Limb (tissue), 2 donors: ENCODE measurements around the gene POLD4.

Experiments used
- DNase-seq, 2 donors: peaks; one replicate each; pipeline ENCODE4 v3.0.0-alpha.2; 2016; ENCODE audit errors: extremely low spot score in 2 of 2

Gene POLD4

DNA sequence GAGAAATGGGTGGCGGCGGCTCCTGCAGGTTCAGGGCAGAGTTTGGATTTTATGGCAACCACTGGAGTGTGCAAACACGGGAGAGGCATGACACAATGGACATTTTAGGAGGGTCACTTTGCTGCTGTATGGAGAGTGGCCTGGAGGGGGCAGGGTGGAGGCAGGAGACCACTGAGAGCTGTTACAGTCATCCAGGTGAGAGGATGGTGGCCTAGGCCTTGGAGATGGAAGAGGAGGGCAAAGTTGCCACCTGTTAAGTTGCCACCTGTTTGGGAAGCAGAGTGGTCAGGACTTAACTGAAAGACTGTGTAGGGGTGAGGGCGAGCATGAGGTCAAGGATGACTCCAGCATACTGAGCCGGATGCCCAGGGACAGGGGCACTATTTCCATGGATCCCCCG is 36.1 kb upstream of the POLD4 start:
- no peak for DNase-seq

DNA sequence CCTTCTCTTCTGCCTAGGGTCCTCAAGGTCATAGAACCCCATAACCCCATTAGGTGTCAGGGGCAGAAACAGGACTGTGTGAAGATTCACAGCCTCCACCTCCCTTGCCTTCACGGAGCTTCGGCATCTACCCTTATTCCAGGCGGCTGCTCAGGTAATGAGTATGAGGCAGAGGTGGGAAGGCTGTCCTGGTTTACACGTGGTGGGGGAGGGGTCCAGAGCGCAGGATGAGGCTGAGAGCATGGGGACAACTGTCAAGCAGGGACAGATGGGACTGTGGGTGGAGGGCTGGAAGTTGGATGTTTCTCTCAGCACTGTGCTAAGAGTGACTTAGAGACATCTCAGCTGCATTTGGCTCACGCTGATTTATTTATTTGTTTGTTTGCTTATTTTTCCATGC is 34.2 kb upstream of the POLD4 start:
- DNase-seq: no peak

DNA sequence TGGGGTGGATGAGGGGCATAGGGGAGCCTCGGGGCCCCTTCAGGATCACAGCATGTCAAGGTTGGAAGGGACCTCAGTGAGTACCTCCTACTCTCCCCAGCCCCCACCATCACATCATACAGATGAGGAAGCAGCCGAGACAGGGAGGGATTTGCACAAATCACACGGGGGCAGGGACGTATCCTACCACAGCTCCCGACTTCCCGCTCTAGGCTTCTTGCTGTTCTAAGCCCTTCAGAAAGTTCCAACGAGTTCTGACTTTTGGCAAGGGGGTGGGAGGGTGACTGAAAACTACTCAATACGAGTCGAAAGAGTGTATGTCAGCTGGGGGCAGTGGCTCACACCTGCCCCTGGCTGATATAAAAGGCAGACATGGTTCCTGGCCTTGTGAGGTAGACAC is 33.7 kb upstream of the POLD4 start:
- DNase-seq: no peak

DNA sequence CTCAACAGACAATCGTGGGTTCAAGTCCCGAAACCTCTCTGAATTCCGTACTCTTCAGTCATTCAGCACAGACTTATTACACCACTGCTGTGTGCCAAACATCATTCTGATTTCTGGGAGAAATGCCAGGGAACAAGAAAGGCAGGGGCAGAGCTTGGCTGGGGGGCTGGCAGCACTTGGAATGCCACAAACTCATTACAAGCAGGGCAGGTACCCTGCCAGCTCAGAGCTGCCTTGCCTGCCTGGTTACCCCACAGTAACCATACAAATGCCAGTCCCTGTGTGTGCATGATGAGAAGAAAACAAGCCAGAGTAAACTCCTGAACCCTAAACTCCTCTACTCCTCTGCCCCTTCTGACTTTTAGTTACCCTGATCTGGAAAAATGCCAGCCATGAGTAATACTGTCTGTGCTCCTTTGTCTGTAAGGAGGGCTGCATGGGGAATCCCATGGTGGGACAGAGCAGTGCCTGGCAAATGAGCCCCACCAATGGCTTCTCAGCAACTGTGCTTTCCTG is 31.6 kb upstream of the POLD4 start:
- DNase-seq: no peak

DNA sequence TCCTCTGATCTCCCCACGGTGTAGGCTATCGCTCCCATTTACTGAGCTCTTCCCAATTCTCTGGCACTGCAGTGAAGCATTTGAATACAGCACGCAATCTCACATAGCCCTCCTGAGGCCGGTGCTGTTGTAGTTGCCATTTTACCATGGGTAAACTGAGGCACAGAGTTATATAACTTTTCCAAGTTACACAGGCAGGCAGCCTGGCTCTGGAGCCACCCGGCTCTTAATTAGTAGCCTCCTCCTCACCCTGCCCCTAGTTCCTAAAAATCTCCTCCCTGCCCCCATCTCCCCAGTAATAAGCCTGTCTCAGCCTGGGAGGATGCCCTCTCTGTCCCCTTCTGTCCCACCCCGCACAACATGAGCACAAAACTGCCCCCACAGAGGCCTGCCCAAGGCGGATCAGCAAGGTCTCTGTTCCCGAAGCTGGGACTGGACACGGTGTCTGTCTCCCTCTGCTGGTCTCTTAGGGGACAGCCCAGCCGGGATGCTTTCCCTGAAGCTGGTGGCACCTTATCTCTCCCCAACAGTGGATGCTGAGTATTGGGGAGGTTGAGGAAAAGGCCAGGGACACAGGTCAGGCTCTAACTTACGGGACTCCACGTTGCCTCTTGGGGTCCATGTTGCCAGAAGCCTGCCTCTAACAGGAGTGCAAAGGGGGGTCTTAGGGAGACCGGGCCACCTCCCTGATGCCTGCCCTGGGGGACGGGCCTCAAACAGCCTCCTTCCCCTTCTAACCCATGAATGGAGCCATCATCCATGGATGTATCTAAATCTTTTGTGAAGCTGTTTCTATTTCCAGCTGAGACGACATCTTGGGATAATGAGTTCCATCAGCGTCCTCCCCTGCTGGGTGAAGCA is 29.2 kb upstream of the POLD4 start:
- peak; percentile 74 to 87 for DNase-seq

DNA sequence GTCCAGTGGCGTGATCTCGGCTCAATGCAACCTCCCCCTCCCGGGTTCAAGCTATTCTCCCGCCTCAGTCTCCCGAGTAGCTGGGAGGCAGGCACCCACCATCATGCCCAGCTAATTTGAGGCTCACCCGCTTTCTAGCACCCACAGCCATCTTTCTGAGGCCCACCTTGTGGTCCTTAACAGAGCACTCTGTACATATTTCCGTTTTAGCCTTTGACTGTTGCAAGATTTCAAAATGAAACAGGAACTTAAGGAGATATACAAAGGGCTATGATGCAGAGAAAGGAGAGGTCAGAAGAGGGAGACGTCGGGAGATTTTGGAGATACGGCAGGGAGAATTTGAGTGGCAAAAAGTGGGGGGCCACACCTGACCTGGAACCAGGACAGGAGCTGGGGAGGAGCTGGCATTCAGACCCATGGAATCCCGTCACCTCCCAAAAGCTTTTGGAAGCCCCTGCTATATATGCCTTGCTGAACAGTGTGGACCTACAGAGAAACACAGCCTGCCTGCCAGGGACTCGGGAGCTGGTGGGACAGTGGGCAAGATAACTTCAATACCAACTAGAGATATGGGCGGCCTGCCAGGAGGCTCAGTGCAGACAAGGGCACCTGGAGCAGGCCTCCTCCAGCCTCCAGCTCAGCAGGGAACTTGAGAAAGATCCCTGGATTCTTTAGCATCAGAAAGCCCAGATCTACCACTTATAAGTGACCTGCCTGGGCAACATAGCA is 28.1 kb upstream of the POLD4 start:
- DNase-seq: no peak

DNA sequence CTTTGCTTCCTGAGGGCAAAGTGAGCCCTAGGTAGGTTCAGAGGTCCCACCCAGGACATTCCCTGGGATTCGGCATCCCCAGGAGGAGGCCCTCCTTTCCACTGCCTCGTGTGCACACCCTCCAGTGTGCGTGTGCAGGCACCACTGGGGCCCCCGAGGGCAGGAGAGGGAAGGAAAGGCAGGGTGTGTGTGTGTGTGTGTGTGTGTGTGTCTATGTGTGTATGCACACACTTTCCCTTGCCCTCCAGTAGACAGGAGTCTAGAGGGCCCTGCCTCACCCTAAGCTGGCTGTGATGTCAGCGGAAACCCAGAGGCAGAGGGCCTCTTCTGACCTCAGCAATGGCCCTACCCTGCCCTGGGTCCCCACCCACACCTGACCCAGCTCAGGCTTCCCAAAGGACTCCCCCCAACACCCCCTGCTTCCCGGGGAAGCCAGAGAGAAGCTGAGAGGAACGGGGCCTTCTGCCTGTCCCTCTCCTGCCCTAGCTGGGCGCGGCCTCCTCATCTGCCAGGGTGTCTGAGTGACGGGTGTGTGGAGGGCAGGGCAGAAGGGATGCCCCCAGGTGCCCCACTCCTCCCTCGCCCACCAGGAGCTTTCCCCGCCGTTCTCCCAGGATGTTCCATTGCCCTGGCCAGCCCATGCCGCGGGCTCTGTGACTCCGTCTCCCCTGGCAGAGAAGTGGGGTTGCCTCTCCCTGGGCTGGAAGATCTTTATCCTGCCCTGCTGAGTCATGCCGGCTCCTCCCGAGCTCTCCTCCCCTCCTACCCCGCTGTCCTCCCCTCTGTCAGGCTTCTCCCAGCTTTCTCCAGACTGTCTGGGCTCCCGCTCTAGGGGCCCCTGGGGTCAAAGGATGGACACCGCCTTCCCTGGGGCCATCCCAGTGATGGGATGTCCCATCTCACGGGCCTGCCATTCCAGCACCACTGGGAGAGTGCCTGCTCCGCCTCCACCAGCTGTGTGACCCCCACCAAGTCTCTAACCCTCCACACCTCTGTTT is 26.0 kb upstream of the POLD4 start:
- peak in 1 of 2 donors; percentile 25 for DNase-seq

DNA sequence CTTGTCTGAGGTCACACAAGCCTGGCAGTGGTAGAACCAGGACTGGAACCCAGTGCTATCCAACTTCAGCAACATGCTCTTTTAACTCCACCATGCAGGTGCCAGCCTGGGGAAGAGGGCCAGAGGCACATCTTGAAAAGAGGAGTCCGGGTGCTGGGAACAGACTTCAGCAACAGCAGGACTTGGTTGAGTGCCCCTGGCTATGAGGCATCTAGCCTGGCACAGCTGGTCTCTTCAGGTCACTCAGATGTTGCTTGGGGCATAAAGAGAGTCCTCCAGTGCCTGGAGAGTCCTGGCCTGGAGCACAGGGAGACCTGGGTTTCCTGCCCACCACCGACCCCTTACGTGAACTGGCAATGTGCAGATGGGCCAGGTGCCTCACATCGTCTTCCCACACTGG is 25.2 kb upstream of the POLD4 start:
- DNase-seq: no peak

DNA sequence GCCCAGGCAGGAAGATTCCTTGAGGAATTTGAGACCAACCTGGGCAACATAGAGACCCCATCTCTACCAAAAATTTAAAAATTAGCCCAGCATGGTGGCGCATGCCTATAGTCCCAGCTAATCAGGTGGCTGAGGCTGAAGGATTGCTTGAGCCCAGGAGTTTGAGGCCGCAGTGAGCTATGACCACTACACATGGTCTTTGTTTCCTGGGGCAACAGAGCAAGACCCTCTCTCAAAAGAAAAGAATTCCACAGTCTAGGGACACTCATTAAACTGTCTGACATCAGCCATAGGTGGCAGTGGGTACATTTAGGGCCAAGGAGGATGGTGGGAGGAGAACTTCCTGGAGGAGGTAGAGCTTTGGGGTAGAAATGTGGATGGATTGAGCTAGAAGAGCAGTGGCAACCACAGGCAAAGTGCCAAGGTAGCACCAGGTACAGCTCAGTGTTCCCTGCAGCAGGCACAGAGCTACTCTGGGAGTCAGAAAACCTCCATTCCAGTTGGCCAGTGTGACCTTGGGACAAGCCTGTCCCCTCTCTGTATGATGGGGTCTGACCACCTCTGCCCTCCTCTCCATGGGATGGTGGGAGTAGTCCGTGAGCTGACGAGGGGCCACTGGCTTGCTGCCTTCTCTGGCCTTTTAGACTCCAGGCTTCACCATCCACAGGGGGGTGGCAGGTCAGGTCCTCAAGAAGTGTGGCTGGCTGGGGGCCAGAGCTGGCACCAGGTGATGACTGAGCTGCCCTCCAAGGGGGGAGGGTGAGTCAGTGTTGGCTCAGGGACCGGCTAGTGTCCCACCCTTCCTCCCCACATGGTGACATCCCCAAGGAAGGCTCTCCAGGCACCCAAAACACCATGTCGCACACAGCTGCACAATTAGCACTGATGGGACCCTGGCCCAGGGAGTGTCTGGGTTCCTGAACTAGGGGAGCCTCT is 23.8 kb upstream of the POLD4 start:
- no peak for DNase-seq

DNA sequence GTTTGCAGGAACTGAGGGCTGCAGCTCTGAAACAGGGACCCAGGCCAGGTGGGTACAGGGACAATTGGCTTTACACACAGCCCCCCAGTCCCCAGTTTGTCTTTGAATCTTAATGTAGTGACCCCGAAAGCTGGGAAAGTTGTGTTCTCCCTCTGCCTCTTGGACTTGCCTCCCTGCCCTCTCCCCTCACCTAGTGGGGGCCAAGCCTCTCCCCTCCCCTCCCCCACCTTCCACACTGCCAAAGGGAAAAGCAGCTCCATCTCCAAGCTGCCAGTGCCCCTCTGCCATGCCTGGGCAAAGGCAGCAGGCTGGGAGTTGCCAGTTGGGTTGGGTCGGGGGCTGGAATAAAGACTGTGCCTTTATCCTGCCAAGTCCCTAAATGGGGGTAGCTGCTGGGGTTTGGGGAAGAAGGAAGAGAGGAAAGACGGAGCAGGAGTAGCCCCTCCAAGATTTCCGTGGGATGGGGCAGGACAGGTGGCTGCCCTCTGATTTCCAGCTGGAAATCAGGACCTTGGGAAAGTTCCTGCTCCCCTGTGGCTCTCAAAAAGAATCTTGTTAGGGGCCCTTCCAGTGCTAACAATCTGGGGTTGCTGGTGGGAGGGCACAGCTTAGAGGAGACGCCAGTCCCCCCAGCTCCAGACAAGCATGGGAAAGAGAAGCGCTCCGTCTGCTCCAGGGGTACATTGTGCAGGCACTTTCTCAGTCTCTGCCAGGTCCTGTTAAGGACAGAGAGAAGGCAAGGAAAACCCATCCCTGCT is 22.9 kb upstream of the POLD4 start:
- DNase-seq: peak in 1 of 2 donors; percentile 23

DNA sequence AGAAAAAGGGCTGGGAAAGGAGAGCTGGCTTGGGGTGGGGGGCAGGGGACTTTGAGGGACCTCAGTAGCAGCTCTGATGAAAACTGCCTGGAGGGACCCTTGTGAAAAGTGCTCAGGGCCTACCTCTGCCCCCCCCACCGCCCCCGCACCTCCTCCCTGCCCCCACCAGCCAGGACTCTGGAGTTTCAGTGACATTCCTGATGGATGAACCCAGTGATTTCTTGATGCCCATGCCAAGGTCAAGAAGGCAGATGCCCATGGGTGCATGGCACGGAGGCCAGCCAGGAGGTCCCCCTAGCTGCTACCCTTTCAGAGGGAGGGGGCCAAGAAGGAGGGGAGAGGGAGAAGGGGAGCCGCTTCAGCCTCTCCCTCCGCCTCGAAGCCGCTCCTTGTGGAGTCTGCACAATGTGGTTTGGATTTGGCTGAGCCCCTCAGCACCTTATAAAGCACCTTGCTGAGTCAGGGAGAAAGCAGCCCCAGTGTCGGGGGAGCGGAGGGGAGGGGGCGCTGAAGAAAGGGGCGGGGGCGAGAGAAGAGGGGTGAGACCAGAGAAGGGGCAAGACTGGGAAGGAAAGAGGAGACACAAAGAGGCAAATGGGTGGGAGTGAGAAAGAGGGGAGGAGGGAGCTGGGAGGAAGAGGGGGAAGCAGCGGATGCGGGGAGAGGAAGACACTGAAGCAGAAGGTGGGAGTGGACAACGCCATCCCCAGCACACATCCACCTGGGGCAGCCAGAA is 22.1 kb upstream of the POLD4 start:
- DNase-seq: peak in 1 of 2 donors; percentile 41

DNA sequence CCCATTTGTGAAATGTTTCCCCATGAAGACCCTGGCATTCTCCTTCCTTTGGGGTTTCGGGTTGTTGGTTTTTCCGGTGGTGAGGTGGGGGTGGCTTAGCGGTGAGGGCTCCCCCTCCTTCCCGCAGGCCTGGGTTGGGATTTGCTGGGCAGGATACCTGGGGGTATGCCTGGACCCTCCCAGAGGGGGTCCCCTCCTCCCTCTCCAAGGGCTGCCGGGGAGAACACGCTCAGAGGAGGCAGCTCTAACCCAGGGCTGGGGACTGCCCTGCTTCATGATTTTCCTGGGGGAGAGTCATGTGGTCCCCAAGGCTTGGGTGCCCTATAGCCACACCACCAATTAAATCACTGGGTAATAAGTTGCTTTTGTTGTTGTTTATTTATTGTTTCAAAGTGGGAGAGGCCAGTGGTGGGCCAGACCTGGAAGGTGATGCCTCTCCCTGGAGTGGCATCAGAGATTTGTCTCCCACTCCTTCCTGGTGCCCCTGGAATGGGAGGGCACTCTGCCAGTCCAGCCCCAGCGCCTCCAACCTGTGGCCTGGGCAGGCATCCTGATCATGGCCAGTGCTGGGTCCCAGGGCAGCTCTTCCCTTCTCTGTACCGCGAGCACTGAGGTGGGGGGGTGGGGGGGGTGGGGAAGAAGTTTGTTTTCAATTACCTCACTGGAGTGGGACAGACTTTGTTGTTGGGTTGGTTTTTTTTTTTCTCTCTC is 21.4 kb upstream of the POLD4 start:
- DNase-seq: peak in 1 of 2 donors; percentile 48

DNA sequence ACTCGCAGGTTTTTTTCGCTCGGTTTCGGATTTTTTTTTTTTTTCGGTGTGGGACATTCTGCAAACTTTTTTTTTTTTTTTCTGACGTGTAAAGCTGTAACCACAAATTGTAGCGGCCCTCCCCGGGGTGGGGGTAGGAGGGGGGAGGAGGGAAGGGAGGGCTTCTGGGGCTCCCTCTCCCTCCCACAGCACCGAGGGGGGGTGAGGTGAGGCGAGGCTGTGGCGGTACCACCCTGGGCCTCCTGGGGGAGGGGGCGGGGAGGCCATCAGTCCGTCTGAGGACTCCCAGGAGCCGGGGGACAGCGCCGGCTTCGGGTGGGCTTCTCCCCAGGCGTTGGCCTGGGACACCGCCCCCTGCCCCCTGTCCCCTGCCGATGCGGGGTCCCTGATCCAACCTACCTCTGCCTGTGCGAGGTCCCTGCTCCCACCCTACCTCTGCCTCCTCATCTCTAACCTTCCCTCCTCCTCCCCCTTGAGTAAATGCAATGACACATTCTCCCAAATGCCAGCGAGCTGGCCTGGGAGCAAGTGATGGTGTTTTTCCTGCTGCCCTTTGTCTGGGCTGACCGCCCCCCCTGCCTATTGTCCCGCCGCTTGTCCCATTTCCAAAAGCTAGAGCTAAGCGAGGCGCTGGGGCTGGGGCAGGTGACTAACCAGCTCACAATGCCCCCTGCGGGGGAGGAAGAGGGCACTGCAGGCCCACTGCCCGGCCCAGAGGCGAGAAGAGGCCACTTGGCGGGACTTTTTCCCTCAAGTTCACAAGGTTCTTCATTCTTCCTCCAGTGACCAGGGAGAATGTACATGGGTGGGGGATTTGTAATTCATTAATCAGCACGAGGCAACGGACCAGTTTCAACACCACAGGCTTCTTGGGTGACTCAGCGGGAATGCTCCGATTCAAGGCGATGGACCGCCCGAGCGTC is 20.6 kb upstream of the POLD4 start:
- DNase-seq: peak in 1 of 2 donors; percentile 70

DNA sequence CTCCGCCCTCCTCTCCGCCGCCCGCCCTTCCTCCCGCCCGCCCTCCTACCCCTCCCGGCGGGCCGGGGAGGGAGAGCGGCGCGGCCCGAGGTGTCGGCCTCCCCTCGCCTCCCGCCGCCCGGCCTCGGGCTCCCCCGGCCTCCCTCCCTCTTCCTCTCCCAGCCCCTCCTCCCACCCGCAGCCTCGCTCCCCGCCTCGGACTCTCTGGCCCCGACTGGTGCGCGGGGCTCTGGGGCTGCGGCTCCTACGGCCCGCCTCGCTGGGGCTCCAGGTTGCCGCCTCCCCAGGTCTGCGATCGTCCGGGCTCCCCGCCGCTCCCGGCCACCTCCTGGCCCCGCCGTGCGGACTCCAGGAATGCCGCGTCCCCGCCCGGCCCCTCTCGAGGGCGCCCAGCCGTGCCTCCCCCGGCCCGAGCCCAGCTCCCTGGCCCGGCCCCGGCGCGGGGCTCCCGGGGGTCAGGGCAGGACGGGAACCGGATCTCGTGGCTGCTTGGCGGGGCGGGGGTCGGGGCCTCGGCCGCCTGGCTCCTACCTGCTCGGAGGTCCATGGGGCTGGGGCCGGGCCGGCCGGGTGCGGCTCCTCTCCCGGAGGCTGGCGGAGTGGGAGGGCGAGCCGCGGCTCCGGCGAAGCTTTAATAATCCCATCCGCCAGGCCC is 19.8 kb upstream of the POLD4 start, which contains the start of gene CLCF1:
Gene CLCF1 (minus strand): TSS at position 606 of the 655 bp plus-strand sequence. CDS start 59 bp downstream, at position 547.
- DNase-seq: peak in 1 of 2 donors; percentile 80

DNA sequence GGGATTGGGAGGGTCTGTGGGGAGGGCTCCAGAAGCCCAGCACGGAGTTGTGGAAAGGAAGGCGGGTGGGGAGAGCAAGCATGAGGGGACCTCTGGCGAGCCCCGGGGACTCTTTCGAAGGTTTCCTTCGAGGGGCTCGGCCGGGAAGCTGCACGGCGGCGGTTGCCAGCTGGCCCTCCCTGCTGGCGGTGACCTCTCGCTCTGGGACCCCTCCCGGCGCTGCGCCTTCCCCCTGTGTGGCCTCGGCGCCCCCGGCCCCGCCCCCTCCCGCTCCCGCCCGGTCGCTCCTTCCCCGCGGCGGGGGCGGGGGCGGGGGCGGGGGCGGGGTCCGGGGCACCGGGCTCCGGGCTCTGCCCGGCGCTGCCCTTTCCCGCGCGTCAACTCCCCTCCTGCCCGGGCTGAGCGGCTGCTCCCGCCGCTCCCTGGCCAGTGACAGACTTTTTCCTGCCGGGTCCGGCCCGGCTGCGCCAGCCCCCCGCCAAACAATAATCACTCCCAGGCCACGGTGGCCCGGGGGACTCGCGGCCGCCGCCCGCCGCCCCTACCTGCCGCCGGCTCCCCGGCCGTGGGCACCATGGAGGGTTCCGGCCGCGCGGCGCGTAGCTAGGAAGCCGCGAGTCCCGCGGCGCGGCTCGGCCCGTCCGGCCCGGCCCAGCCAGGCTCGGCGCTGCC is 19.1 kb upstream of the POLD4 start:
- DNase-seq: peak in 1 of 2 donors; percentile 72

DNA sequence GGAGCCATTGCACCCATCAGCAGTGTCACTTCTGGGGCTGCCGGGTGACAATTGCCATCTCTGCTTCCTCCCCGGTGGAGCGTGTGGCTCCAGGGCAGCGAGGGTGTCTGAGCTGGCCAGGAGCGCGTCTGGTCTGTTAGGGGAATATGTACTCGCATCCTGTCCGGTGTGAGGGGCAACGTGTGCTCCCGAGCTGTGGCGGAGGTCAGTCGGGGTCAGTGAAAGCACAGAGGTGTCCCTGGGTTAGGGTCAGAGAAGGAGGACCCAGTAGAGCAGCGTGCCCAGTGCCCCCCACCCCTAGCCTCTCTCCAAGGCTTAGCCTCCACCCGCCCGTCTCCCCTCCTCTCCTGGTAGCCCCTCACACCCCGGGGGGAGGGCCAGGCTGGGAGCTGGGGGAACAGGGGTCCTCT is 18.6 kb upstream of the POLD4 start:
- no peak for DNase-seq
